Measurements from ENCODE around the gene ZBTB20.

DNA sequence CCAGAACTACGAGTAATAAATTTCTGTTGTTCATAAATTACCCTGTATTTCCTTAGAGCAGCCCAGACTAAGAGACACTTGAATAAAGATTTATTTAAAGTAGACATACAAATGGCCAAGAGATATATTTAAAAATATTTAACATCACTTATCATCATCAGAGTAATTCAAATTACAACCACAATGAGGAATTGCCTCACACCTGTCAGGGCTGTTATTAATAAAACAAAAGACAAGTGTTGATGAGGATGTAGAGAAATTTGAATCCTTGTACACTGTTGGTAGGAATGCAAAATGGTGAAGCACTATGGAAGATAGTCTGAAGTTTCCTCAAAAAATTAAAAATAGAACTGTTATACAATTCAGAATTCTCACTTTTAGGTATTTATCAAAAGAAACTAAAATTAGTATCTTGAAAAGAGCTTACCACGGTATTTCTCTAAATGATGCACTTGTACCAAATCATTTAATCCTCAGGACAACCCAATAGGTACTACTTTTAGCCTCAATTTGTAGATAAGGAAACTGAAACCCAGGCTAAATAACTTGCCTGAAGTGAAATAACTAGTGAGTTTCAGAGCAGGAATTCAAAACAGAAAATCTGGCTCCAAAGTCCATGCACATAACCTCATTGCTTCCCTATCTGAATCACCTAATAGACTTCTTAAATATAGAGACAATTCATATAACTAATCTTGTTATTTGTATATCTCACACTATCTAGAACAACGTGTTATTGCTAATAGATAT is 69.4 kb downstream of the ZBTB20 start:
- no peak for TF ChIP-seq EZH2 (IDR thresholded peaks at IDR 0.05; ENCODE audit: low read length, unreplicated experiment)
- TF ChIP-seq, protein P1, sequence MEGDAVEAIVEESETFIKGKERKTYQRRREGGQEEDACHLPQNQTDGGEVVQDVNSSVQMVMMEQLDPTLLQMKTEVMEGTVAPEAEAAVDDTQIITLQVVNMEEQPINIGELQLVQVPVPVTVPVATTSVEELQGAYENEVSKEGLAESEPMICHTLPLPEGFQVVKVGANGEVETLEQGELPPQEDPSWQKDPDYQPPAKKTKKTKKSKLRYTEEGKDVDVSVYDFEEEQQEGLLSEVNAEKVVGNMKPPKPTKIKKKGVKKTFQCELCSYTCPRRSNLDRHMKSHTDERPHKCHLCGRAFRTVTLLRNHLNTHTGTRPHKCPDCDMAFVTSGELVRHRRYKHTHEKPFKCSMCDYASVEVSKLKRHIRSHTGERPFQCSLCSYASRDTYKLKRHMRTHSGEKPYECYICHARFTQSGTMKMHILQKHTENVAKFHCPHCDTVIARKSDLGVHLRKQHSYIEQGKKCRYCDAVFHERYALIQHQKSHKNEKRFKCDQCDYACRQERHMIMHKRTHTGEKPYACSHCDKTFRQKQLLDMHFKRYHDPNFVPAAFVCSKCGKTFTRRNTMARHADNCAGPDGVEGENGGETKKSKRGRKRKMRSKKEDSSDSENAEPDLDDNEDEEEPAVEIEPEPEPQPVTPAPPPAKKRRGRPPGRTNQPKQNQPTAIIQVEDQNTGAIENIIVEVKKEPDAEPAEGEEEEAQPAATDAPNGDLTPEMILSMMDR (conservative IDR thresholded peaks at IDR 0.05; ENCODE audit: low read depth, low read length): no peak

All from PC-3 (cell line).